H1 (cell line): ENCODE measurements around the gene PROCR. TPM values are rescaled to one million over a fixed set of nuclear protein-coding genes. Genes with fewer than 3 reads are reported as not detected.

Experiments used
- CTCF ChIA-PET: fragments of 300-600 bp; sonication (Branson Sonifier 250); formaldehyde crosslinking; loops from one replicate; lab custom pipeline; 2021; ENCODE audit not compliant: partially characterized antibody; lab: Charles Lee
- POLR2A ChIA-PET: fragments of 300-600 bp; sonication (Branson Sonifier 250); formaldehyde crosslinking; loops from one replicate; lab custom pipeline; 2021; ENCODE audit warnings: inconsistent platforms; ENCODE audit not compliant: partially characterized antibody; lab: Charles Lee
- DNase-seq, 2 experiments: peaks; one replicate each; pipeline versions ENCODE4 v3.0.0 to v3.0.0-alpha.2; 2010 to 2022; ENCODE audit warnings: low spot score in 2 of 2, low read depth in 1 of 2, mixed read lengths in 1 of 2
- FAIRE-seq: peaks from 2 replicates; lab custom pipeline; 2011; peaks lifted over from hg19 to GRCh38; lab: Jason Lieb, UNC
- H2AFZ ChIP-seq: 2 replicates; pipeline ENCODE4 v1.8.1; 2012; ENCODE audit warnings: low read length, inconsistent platforms
- H2AK5ac ChIP-seq: 2 replicates; pipeline ENCODE4 v1.6.1; 2013; ENCODE audit warnings: low read depth, low read length
- H2BK120ac ChIP-seq: replicated peaks from 2 replicates; pipeline ENCODE3; 2013; ENCODE audit warnings: low read depth, low read length, inconsistent platforms
- H2BK12ac ChIP-seq: 2 replicates; pipeline ENCODE4 v1.6.1; 2013; ENCODE audit warnings: low read depth, low read length
- H2BK15ac ChIP-seq: 2 replicates; pipeline ENCODE4 v1.6.1; 2013; ENCODE audit warnings: low read length
- H2BK20ac ChIP-seq: 2 replicates; pipeline ENCODE4 v1.6.1; 2013; ENCODE audit warnings: low read length
- H2BK5ac ChIP-seq: 2 replicates; pipeline ENCODE4 v1.6.1; 2013; ENCODE audit warnings: low read depth, low read length
- H3K14ac ChIP-seq: 2 replicates; pipeline ENCODE4 v1.6.1; 2013; ENCODE audit warnings: inconsistent platforms; ENCODE audit not compliant: insufficient read length
- H3K18ac ChIP-seq: 2 replicates; pipeline ENCODE4 v1.6.1; 2013; ENCODE audit warnings: low read length; ENCODE audit errors: extremely low read depth
- H3K23ac ChIP-seq: 2 replicates; pipeline ENCODE4 v1.6.1; 2013; ENCODE audit warnings: inconsistent platforms; ENCODE audit not compliant: insufficient read length
- H3K23me2 ChIP-seq: 2 replicates; pipeline ENCODE4 v1.6.1; 2013; ENCODE audit warnings: low read depth, low read length
- H3K27ac ChIP-seq: 2 replicates; pipeline ENCODE4 v1.6.1; 2011; ENCODE audit warnings: low read depth, low read length, inconsistent platforms
- H3K27me3 ChIP-seq, 4 experiments: replicated peaks in 1 of 4; 1 replicate in 1 of 4; 2 replicates in 3 of 4; pipeline versions ENCODE4 v1.6.1 to v1.8.1; 2011 to 2013; ENCODE audit warnings: low read length in 3 of 4, mild to moderate bottlenecking in 3 of 4, inconsistent platforms in 2 of 4, mixed read lengths in 2 of 4, moderate library complexity in 1 of 4; ENCODE audit not compliant: control insufficient read depth in 3 of 4, insufficient read depth in 3 of 4; ENCODE audit errors: extremely low read depth in 1 of 4
- H3K36me3 ChIP-seq, 4 experiments: 2 replicates each; pipeline versions ENCODE4 v1.6.1 to v1.8.1; 2011 to 2013; ENCODE audit warnings: mild to moderate bottlenecking in 4 of 4, low read length in 3 of 4, moderate library complexity in 2 of 4, control low read depth in 1 of 4, inconsistent platforms in 1 of 4; ENCODE audit not compliant: insufficient read depth in 4 of 4, control insufficient read depth in 2 of 4
- H3K4ac ChIP-seq: replicated peaks from 2 replicates; pipeline ENCODE3; 2013; ENCODE audit warnings: low read length, low read depth, mixed read lengths, inconsistent platforms; ENCODE audit not compliant: insufficient read length
- H3K4me1 ChIP-seq, 4 experiments: replicated peaks in 1 of 4; 1 replicate in 1 of 4; 2 replicates in 3 of 4; pipeline versions ENCODE4 v1.6.1 to v1.8.1; 2011 to 2013; ENCODE audit warnings: low read length in 3 of 4, inconsistent platforms in 2 of 4, mixed read lengths in 1 of 4; ENCODE audit not compliant: insufficient read depth in 4 of 4, control insufficient read depth in 3 of 4
- H3K4me2 ChIP-seq, 2 experiments: 2 replicates each; pipeline versions ENCODE4 v1.6.1 to v1.8.1; 2011 to 2013; ENCODE audit warnings: low read depth in 2 of 2, low read length in 2 of 2, control low read depth in 1 of 2, inconsistent platforms in 1 of 2, mild to moderate bottlenecking in 1 of 2; ENCODE audit not compliant: insufficient read depth in 1 of 2
- H3K4me3 ChIP-seq, 4 experiments: fragments of 200-600, 300-600 bp in 1 of 4; sonication (generic), shearing (Covaris generic), sonication (Bioruptor Twin) in 1 of 4; 2 replicates each; pipeline versions ENCODE4 v1.5.1 to v1.8.1; 2011 to 2016; ENCODE audit warnings: low read length in 4 of 4, low read depth in 3 of 4, control low read depth in 2 of 4, inconsistent platforms in 2 of 4, mild to moderate bottlenecking in 2 of 4, mixed read lengths in 1 of 4, moderate library complexity in 1 of 4; ENCODE audit not compliant: insufficient read depth in 2 of 4; ENCODE audit errors: extremely low read depth in 1 of 4
- H3K56ac ChIP-seq: replicated peaks from 2 replicates; pipeline ENCODE3; 2013; ENCODE audit warnings: low read depth, mild to moderate bottlenecking, mixed read lengths, low read length, inconsistent platforms; ENCODE audit not compliant: insufficient read length
- H3K79me1 ChIP-seq: 2 replicates; pipeline ENCODE4 v1.6.1; 2013; ENCODE audit warnings: low read depth, low read length, control low read depth
- H3K79me2 ChIP-seq, 2 experiments: 2 replicates each; pipeline versions ENCODE4 v1.6.1 to v1.8.1; 2012 to 2013; ENCODE audit warnings: low read length in 2 of 2, mild to moderate bottlenecking in 2 of 2, inconsistent platforms in 1 of 2; ENCODE audit not compliant: insufficient read depth in 2 of 2, control insufficient read depth in 1 of 2
- H3K9ac ChIP-seq, 4 experiments: replicated peaks in 1 of 4; 1 replicate in 1 of 4; 2 replicates in 3 of 4; pipeline versions ENCODE4 v1.6.1 to v1.8.1; 2011 to 2013; ENCODE audit warnings: low read depth in 3 of 4, low read length in 3 of 4, control low read depth in 2 of 4, mild to moderate bottlenecking in 2 of 4, moderate library complexity in 2 of 4, inconsistent platforms in 1 of 4; ENCODE audit errors: extremely low read depth in 1 of 4
- H3K9me3 ChIP-seq, 2 experiments: 2 replicates each; pipeline versions ENCODE4 v1.6.1 to v1.8.1; 2012 to 2013; ENCODE audit warnings: mild to moderate bottlenecking in 2 of 2, moderate library complexity in 2 of 2, control low read depth in 1 of 2, inconsistent platforms in 1 of 2, low read depth in 1 of 2, low read length in 1 of 2, mixed read lengths in 1 of 2; ENCODE audit not compliant: insufficient read depth in 2 of 2
- H4K20me1 ChIP-seq, 2 experiments: replicated peaks in 1 of 2; 2 replicates each; pipeline versions ENCODE3 to v1.8.1; 2011 to 2013; ENCODE audit warnings: inconsistent platforms in 2 of 2, low read length in 2 of 2, mild to moderate bottlenecking in 1 of 2; ENCODE audit not compliant: insufficient read depth in 2 of 2, control insufficient read depth in 1 of 2
- H4K5ac ChIP-seq: 2 replicates; pipeline ENCODE4 v1.6.1; 2013; ENCODE audit warnings: low read length, low read depth, mixed read lengths, inconsistent platforms; ENCODE audit not compliant: insufficient read length
- H4K8ac ChIP-seq: 2 replicates; pipeline ENCODE4 v1.8.0; 2013; ENCODE audit warnings: mild to moderate bottlenecking, moderate library complexity, low read length, inconsistent platforms; ENCODE audit not compliant: insufficient read depth; ENCODE audit errors: extremely low read depth
- H4K91ac ChIP-seq: replicated peaks from 2 replicates; pipeline ENCODE3; 2013; ENCODE audit warnings: low read length, mixed read lengths, inconsistent platforms; ENCODE audit not compliant: insufficient read length
- ASH2L ChIP-seq: fragments of 200-600, 300-600 bp; sonication (generic); IDR thresholded peaks from one replicate; pipeline ENCODE4 v1.7.1; 2017; ENCODE audit warnings: low read length
- CBX5 ChIP-seq: fragments of 300-800, 300-1000 bp; sonication (generic); IDR thresholded peaks from 2 replicates; pipeline ENCODE4 v1.7.1; 2016; ENCODE audit warnings: antibody characterized with exemption, low read length, low read depth
- CEBPB ChIP-seq: IDR thresholded peaks from 2 replicates; pipeline ENCODE4 v1.6.1; 2012; ENCODE audit warnings: low read depth, low read length
- CHD1 ChIP-seq: IDR thresholded peaks from 2 replicates; pipeline ENCODE4 v1.6.1; 2012; ENCODE audit warnings: low read depth, low read length, improper control_type of control experiment
- CREB1 ChIP-seq: IDR thresholded peaks from 2 replicates; pipeline ENCODE4 v1.6.1; 2012; ENCODE audit warnings: inconsistent platforms
- EZH2 ChIP-seq: fragments of 200-600 bp; sonication (generic); IDR thresholded peaks from 2 replicates; pipeline ENCODE4 v1.7.1; 2012; ENCODE audit warnings: low read depth, mild to moderate bottlenecking, moderate library complexity, low read length, inconsistent platforms; ENCODE audit not compliant: severe bottlenecking
- GABPA ChIP-seq: IDR thresholded peaks from 2 replicates; pipeline ENCODE4 v1.6.1; 2011; ENCODE audit warnings: mild to moderate bottlenecking, low read length, moderate library complexity, borderline replicate concordance; ENCODE audit not compliant: insufficient read depth
- JUN ChIP-seq: IDR thresholded peaks from 2 replicates; pipeline ENCODE4 v1.6.1; 2011; ENCODE audit warnings: low read depth, mild to moderate bottlenecking, improper control_type of control experiment, low read length
- MAFK ChIP-seq: IDR thresholded peaks from 2 replicates; pipeline ENCODE4 v1.6.1; 2012; ENCODE audit warnings: low read depth, mild to moderate bottlenecking, improper control_type of control experiment, low read length
- POLR2AphosphoS5 ChIP-seq: IDR thresholded peaks from 2 replicates; pipeline ENCODE4 v1.6.1; 2011; ENCODE audit warnings: low read depth, low read length
- RBBP5 ChIP-seq: IDR thresholded peaks from 2 replicates; pipeline ENCODE4 v1.7.1; 2012; ENCODE audit warnings: low read depth, mild to moderate bottlenecking, inconsistent platforms, low read length, moderate library complexity, borderline replicate concordance
- RFX5 ChIP-seq: IDR thresholded peaks from 2 replicates; pipeline ENCODE4 v1.6.1; 2011; ENCODE audit warnings: low read depth, low read length, improper control_type of control experiment, borderline replicate concordance
- SIRT6 ChIP-seq: IDR thresholded peaks from one replicate; pipeline ENCODE4 v1.7.1; 2012; ENCODE audit warnings: low read length, inconsistent platforms
- SIX5 ChIP-seq: IDR thresholded peaks from 2 replicates; pipeline ENCODE4 v1.6.1; 2011; ENCODE audit warnings: mild to moderate bottlenecking, low read depth, low read length
- SP4 ChIP-seq: IDR thresholded peaks from 2 replicates; pipeline ENCODE4 v1.6.1; 2012; ENCODE audit warnings: low read length, inconsistent platforms
- SUZ12 ChIP-seq: fragments of 200-600 bp; sonication (generic); IDR thresholded peaks from 2 replicates; pipeline ENCODE4 v1.6.1; 2012; ENCODE audit warnings: mild to moderate bottlenecking, inconsistent platforms, low read length, moderate library complexity, mixed read lengths
- TAF1 ChIP-seq: IDR thresholded peaks from 2 replicates; pipeline ENCODE4 v1.6.1; 2011; ENCODE audit warnings: mild to moderate bottlenecking, low read depth, low read length
- TCF12 ChIP-seq: IDR thresholded peaks from 2 replicates; pipeline ENCODE4 v1.6.1; 2011; ENCODE audit warnings: low read depth, mild to moderate bottlenecking, low read length
- WGBS, 2 experiments: shearing (Covaris generic) in 1 of 2; methylation state at CpG; one replicate each; pipeline versions ENCODE4 v1.1.6 to v1.1.7; 2013 to 2015; ENCODE audit warnings: low lambda C conversion rate in 2 of 2, mixed read lengths in 2 of 2, inconsistent platforms in 1 of 2, low coverage in 1 of 2, missing lambda C conversion rate in 1 of 2; ENCODE audit not compliant: insufficient replicate concordance in 2 of 2, insufficient coverage in 1 of 2, insufficient read length in 1 of 2; ENCODE audit errors: extremely low coverage in 1 of 2, missing lambda C conversion rate in 1 of 2; 5-methylcytosine and 5-hydroxymethylcytosine counted together
- polyA plus RNA-seq, 7 experiments: library from polyadenylated mRNA; depleted of rRNA in 3 of 7; stranded (reverse) in 5 of 7; unstranded in 2 of 7; fragments of >200 nt in 5 of 7; fragments of 200-250 nt in 2 of 7; gene quantifications; 1 replicate in 5 of 7; 2 replicates in 1 of 7; 4 replicates in 1 of 7; pipeline versions ENCODE4 v1.2.1 to v1.2.3, GENCODE V29; 2011 to 2013; ENCODE audit warnings: missing spikeins in 2 of 7, mixed read lengths in 2 of 7
- total RNA-seq: library from RNA; stranded (reverse); fragmentation: NEBNext Ultra II Directional; extraction: Animal tissue kit (Norgen Biotek cat#: 25700); gene quantifications from 2 replicates; pipeline ENCODE4 v1.2.1, GENCODE V29; 2021

PROCR gene
- total and polyA plus RNA-seq, 2 of the 8 experiments (the other 6 are each of a cell fraction or from before 2014, with no cell fraction given), result 21.3 to 42.9 TPM

GRCh38 chr20:35200267-35200666 is 28.4 kb downstream of the PROCR start:
- H2BK12ac ChIP-seq, result no peak overlapping the region
- H3K36me3 ChIP-seq, result no peaks in the 10 kb centered on the region
- H4K5ac ChIP-seq, result no peak overlapping the region
- no peak overlapping the region for H2AFZ ChIP-seq
- no peak overlapping the region for H2AK5ac ChIP-seq
- H3K18ac ChIP-seq, result no peak overlapping the region
- FAIRE-seq (no peak), DNase-seq (no peak)
- no peak overlapping the region for H3K56ac ChIP-seq
- no peaks in the 10 kb centered on the region for H3K79me2 ChIP-seq
- H4K8ac ChIP-seq, result no peak overlapping the region
- H2BK5ac ChIP-seq, result no peak overlapping the region
- H3K4me2 ChIP-seq, result no peak overlapping the region
- H3K27me3 ChIP-seq, result no peaks in the 10 kb centered on the region
- H3K14ac ChIP-seq, result no peak overlapping the region
- H3K79me1 ChIP-seq, result no peaks in the 10 kb centered on the region
- POLR2A ChIA-PET, result no interaction called here
- no peak overlapping the region for H3K27ac ChIP-seq
- H3K23me2 ChIP-seq, result no peaks in the 10 kb centered on the region
- no peaks in the 10 kb centered on the region for H4K20me1 ChIP-seq
- no peak overlapping the region for H3K4me3 ChIP-seq
- no peak overlapping the region for H2BK120ac ChIP-seq
- H3K4me1 ChIP-seq, result no peaks in the 10 kb centered on the region
- H4K91ac ChIP-seq, result no peak overlapping the region
- H2BK15ac ChIP-seq, result no peak overlapping the region
- H2BK20ac ChIP-seq, result no peak overlapping the region
- H3K9ac ChIP-seq, result no peak overlapping the region
- 89% methylated on average over 1 of the region's 1 CpG; no CpG with 5 or more reads in 1 of the 2 experiments for WGBS, 2 experiments
- H3K9me3 ChIP-seq, result peaks cover 8 to 18% of the 10 kb centered on the region in 2 experiments
- no peak overlapping the region for H3K4ac ChIP-seq
- CTCF ChIA-PET, result no interaction called here
- H3K23ac ChIP-seq, result no peak overlapping the region
- TF ChIP-seq CEBPB, result no peak
- TF ChIP-seq POLR2AphosphoS5, result no peak
- no peak for TF ChIP-seq EZH2
- no peak for TF ChIP-seq RFX5
- TF ChIP-seq JUN, result no peak
- TF ChIP-seq TCF12, result no peak
- TF ChIP-seq RBBP5, result no peak
- TF ChIP-seq TAF1, result no peak
- no peak for TF ChIP-seq CREB1
- TF ChIP-seq SIRT6, result no peak
- no peak for TF ChIP-seq SUZ12
- no peak for TF ChIP-seq CHD1
- no peak for TF ChIP-seq ASH2L
- no peak for TF ChIP-seq CBX5
- TF ChIP-seq SIX5, result no peak
- TF ChIP-seq SP4, result no peak
- TF ChIP-seq GABPA, result no peak
- TF ChIP-seq MAFK, result no peak
